Hepatocyte (in vitro differentiated cells): ENCODE data around the gene SLC2A4.

Source experiments
- EZH2phosphoT487 ChIP-seq: fragments of 200-600 bp; sonication (generic); IDR thresholded peaks from one replicate; pipeline ENCODE4 v1.6.1; 2018; ENCODE audit warnings: antibody characterized with exemption, mild to moderate bottlenecking, low read depth, moderate library complexity; ENCODE audit not compliant: unreplicated experiment, severe bottlenecking
- TF ChIP-seq, protein P1 (sequence below): fragments of 200-600 bp; sonication (generic); IDR thresholded peaks from 2 replicates; pipeline ENCODE4 v1.5.1; 2016; ENCODE audit warnings: antibody characterized with exemption, mild to moderate bottlenecking; ENCODE audit not compliant: poor library complexity

DNA sequence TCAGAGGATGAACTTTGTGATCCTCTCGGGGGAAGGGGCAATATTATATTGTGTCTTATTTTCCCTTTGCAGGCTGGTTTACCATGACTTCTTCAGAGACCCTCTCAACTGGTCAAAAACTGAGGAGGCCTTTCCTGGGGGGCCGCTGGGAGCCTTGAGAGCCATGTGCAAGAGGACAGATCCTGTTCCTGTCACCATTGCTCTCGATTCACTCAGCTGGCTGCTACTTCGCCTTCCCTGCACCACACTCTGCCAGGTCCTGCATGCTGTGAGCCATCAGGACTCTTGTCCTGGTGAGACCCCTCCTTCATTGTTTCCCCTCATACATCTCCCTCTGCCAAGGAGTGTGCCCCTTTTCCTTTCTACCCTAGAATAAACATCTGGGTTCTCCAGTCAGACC, 27.0 kb upstream of the SLC2A4 start:
- TF ChIP-seq, protein P1, sequence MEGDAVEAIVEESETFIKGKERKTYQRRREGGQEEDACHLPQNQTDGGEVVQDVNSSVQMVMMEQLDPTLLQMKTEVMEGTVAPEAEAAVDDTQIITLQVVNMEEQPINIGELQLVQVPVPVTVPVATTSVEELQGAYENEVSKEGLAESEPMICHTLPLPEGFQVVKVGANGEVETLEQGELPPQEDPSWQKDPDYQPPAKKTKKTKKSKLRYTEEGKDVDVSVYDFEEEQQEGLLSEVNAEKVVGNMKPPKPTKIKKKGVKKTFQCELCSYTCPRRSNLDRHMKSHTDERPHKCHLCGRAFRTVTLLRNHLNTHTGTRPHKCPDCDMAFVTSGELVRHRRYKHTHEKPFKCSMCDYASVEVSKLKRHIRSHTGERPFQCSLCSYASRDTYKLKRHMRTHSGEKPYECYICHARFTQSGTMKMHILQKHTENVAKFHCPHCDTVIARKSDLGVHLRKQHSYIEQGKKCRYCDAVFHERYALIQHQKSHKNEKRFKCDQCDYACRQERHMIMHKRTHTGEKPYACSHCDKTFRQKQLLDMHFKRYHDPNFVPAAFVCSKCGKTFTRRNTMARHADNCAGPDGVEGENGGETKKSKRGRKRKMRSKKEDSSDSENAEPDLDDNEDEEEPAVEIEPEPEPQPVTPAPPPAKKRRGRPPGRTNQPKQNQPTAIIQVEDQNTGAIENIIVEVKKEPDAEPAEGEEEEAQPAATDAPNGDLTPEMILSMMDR = no peak
- TF ChIP-seq EZH2phosphoT487 = no peak
